SJSA1 (cell line): Measurements from ENCODE around the gene POLRMT. TPM values are rescaled to one million over a fixed set of nuclear protein-coding genes. Genes with fewer than 3 reads are reported as not detected.

Experiments
- DNase-seq, 2 experiments: peaks; one replicate each; pipeline ENCODE4 v3.0.0-alpha.2; 2015 to 2020; ENCODE audit warnings: low spot score in 2 of 2, low read depth in 1 of 2
- H3K27ac ChIP-seq: fragments of 250-450 bp; sonication (Bioruptor Pico); 2 replicates; pipeline ENCODE4 v1.5.1; 2020; ENCODE audit warnings: mild to moderate bottlenecking, moderate library complexity
- H3K27me3 ChIP-seq: fragments of 250-450 bp; sonication (Bioruptor Pico); replicated peaks from 2 replicates; pipeline ENCODE4 v1.5.1; 2020; ENCODE audit warnings: mild to moderate bottlenecking, moderate library complexity
- H3K36me3 ChIP-seq: fragments of 250-450 bp; sonication (Bioruptor Pico); 2 replicates; pipeline ENCODE4 v1.5.1; 2020; ENCODE audit warnings: mild to moderate bottlenecking
- H3K4me1 ChIP-seq: fragments of 250-450 bp; sonication (Bioruptor Pico); replicated peaks from 2 replicates; pipeline ENCODE4 v1.6.1; 2021; ENCODE audit warnings: mild to moderate bottlenecking
- H3K4me3 ChIP-seq: fragments of 250-450 bp; sonication (Bioruptor Pico); 2 replicates; pipeline ENCODE4 v1.5.1; 2020; ENCODE audit warnings: mild to moderate bottlenecking
- H3K9me3 ChIP-seq: fragments of 250-450 bp; sonication (Bioruptor Pico); replicated peaks from 2 replicates; pipeline ENCODE4 v1.5.1; 2020; ENCODE audit warnings: mild to moderate bottlenecking
- total RNA-seq: library from RNA; depleted of rRNA; stranded (reverse); fragments of >200 nt; shearing (Covaris generic); gene quantifications from 2 replicates; pipeline ENCODE4 v1.2.3, GENCODE V29; 2014

Gene POLRMT
- total RNA-seq, 1 experiment from 2014 or later: 44.2 TPM

DNA sequence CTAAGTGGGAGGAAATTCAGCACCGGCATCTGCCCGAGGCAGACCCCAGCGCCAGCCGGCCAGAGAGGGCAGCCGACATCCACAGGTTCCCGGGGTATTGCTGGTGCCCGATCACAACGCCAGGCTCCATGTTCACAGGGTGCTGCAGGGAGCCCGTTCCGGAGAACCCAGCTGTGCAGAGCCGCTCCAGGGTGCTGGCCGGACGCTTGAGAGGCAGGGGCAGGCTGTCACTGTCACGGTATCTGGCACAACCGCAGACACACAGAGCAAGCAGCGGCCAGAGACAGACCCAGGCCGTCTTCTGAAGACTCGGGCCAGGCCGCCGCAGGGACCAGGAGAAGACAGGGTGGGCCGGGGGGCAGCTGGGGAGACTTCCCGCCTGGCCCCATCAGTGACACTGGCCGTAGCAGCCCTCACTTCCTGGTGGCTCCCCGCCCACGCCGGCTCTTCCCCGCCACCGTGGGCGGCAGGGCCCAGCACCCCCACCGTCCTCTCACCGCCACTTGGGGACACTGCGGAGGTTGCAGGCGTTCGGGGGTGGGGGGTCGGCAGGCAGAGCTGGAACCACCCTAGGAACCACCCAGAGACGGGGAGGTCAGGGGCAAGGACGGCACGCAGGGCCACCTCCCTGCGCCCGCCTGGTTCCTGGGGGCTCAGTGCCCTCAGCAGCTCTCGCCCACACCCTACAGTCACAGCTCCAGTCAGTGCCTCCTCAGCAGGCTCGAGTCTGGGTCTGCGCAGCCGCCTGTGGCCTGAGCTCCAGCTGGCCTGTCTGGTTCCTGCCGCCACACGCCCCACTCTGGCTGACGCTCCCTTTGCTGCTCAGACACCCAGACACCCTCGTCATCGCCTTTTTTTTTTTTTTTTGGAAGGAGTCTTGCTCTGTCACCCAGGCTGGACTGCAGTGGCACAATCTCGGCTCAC lies 25.8 kb upstream of the POLRMT start:
- Histone ChIP-seq H3K9me3 (peaks cover 3% of the 10 kb centered on the region; the same call in 1 of the 2 replicates), H3K27me3 (no peaks in the 10 kb centered on the region), H3K36me3 (peaks cover 71% of the 10 kb centered on the region), H3K4me1 (peaks cover 21% of the 10 kb centered on the region), H3K4me3 (no peak overlapping the region), H3K27ac (no peak overlapping the region)
- DNase-seq: no peak

GRCh38 chr19:658059-658839 lies 24.9 kb upstream of the POLRMT start:
- Histone ChIP-seq H3K9me3 (peaks cover 3% of the 10 kb centered on the region; the same call in 1 of the 2 replicates), H3K27ac (no peak overlapping the region), H3K27me3 (no peaks in the 10 kb centered on the region), H3K36me3 (peaks cover 81% of the 10 kb centered on the region), H3K4me1 (peaks cover 13% of the 10 kb centered on the region), H3K4me3 (no peak overlapping the region)
- no peak for DNase-seq

DNA sequence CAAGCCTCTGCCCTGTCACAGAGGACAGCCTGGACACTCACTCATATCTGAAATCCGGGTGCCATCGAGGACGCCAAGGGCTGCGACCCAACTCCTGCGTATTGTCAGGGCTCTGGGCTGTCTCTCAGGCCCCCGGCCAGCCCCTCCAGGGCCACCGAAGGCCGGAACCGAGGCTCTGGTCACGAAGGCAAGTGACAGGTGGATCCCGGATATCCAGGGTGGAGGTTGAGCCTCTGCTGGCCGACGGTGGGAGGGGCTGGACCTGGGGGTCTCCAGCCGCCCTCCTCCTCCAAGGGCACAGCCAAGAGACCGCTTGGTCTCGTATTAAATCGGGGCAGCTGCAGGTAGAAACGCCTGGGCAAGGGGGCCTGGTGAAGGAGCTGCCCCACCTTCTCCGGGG lies 24.3 kb upstream of the POLRMT start:
- DNase-seq: no peak
- H3K9me3 ChIP-seq: no peaks in the 10 kb centered on the region

GRCh38 chr19:656751-657559 lies 23.6 kb upstream of the POLRMT start:
- no peak for DNase-seq
- Histone ChIP-seq H3K27me3 (no peaks in the 10 kb centered on the region), H3K4me3 (no peak overlapping the region), H3K27ac (no peak overlapping the region), H3K4me1 (peaks cover 13% of the 10 kb centered on the region), H3K36me3 (peaks cover 83% of the 10 kb centered on the region), H3K9me3 (no peaks in the 10 kb centered on the region)

More for the DNA sequence above, 24.3 kb upstream of the POLRMT start:
- H3K36me3 ChIP-seq: peaks cover 83% of the 10 kb centered on the region
- H3K4me1 ChIP-seq: peaks cover 13% of the 10 kb centered on the region
- no peak overlapping the region for H3K27ac ChIP-seq
- H3K27me3 ChIP-seq: no peaks in the 10 kb centered on the region
- no peak overlapping the region for H3K4me3 ChIP-seq

- Histone ChIP-seq H3K27me3 (no peaks in the 10 kb centered on the region), H3K4me3 (no peak overlapping the region), H3K27ac (no peak overlapping the region), H3K4me1 (peaks cover under 1% of the 10 kb centered on the region), H3K9me3 (no peaks in the 10 kb centered on the region), H3K36me3 (peaks cover 84% of the 10 kb centered on the region)
- DNase-seq: no peak
Measured at GRCh38 chr19:655691-656090, 22.4 kb upstream of the POLRMT start.

DNA sequence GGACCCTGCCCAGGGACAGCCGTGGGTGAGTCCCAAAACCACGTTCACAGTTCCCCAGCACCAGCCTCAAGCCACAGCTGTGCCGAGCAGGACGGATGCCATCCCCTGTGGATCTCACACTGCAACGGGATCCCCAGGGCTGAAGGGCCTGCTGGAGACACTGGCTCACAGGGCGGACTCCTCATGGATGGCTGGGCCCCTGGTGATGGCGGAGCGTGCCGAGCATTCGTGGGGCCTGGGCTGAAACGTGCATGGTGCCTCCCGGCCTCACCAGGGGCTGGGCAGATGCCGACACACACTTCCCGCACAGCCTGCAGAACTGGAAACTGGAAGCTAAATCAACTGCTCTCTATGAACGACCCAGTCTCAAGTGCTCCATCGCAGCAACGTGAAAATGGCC lies 20.1 kb upstream of the POLRMT start:
- Histone ChIP-seq H3K27me3 (no peaks in the 10 kb centered on the region), H3K9me3 (no peaks in the 10 kb centered on the region), H3K4me1 (no peaks in the 10 kb centered on the region), H3K27ac (no peak overlapping the region), H3K36me3 (peaks cover 80% of the 10 kb centered on the region), H3K4me3 (no peak overlapping the region)
- no peak for DNase-seq

GRCh38 chr19:652467-653389 lies 19.4 kb upstream of the POLRMT start:
- Histone ChIP-seq H3K4me3 (no peak overlapping the region), H3K27me3 (no peaks in the 10 kb centered on the region), H3K4me1 (no peaks in the 10 kb centered on the region), H3K36me3 (peaks cover 78% of the 10 kb centered on the region), H3K9me3 (no peaks in the 10 kb centered on the region), H3K27ac (no peak overlapping the region)
- no peak for DNase-seq

GRCh38 chr19:651991-652390 lies 18.7 kb upstream of the POLRMT start:
- Histone ChIP-seq H3K27me3 (no peaks in the 10 kb centered on the region), H3K4me1 (no peaks in the 10 kb centered on the region), H3K9me3 (no peaks in the 10 kb centered on the region), H3K27ac (no peak overlapping the region), H3K36me3 (peaks cover 80% of the 10 kb centered on the region), H3K4me3 (no peak overlapping the region)
- DNase-seq: peak in 1 of 2 experiments; percentile 47

GRCh38 chr19:651114-651818 lies 17.9 kb upstream of the POLRMT start:
- Histone ChIP-seq H3K27ac (no peak overlapping the region), H3K27me3 (no peaks in the 10 kb centered on the region), H3K36me3 (peaks cover 82% of the 10 kb centered on the region), H3K4me3 (no peak overlapping the region), H3K9me3 (no peaks in the 10 kb centered on the region), H3K4me1 (no peaks in the 10 kb centered on the region)
- no peak for DNase-seq

DNA sequence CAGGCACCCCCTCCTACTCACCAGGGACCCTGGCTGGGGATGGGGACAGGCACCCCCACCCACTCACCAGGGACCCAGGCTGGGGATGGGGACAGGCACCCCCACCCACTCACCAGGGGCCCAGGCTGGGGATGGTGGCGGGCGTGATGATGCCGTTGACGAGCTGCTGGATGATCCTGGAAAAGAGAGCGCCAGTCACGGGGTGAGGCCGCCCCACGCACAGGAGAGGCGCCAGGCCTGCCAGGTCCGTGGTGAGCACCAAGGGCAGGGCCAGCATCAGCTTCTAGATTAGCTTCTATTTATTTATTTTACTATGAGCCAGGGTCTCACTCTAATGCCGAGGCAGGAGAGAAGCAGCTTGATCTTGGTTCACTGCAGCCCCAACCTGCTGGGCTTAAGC lies 16.8 kb upstream of the POLRMT start:
- Histone ChIP-seq H3K9me3 (no peaks in the 10 kb centered on the region), H3K36me3 (peaks cover 86% of the 10 kb centered on the region), H3K4me1 (no peaks in the 10 kb centered on the region)

GRCh38 chr19:648904-649801 lies 15.8 kb upstream of the POLRMT start:
- no peaks in the 10 kb centered on the region for H3K27me3 ChIP-seq
- H3K9me3 ChIP-seq: no peaks in the 10 kb centered on the region
- peaks cover 85% of the 10 kb centered on the region for H3K36me3 ChIP-seq
- H3K27ac ChIP-seq: no peak overlapping the region
- H3K4me1 ChIP-seq: no peaks in the 10 kb centered on the region
- DNase-seq: peak in 1 of 2 experiments; percentile 42
- no peak overlapping the region for H3K4me3 ChIP-seq

More for the DNA sequence above, 16.8 kb upstream of the POLRMT start:
- H3K27ac ChIP-seq: no peak overlapping the region
- no peaks in the 10 kb centered on the region for H3K27me3 ChIP-seq
- H3K4me3 ChIP-seq: no peak overlapping the region
- DNase-seq: no peak
